Epithelial cell of proximal tubule (primary cell): ENCODE results near the gene TACC3. TPM values are rescaled to one million over a fixed set of nuclear protein-coding genes. Genes with fewer than 3 reads are reported as not detected.

Experiments used
- DNase-seq: peaks from one replicate; pipeline ENCODE4 v3.0.0-alpha.2; 2011; ENCODE audit warnings: low read depth
- H3K4me3 ChIP-seq: 2 replicates; pipeline ENCODE4 v1.5.1; 2011; ENCODE audit warnings: low read depth, mild to moderate bottlenecking, low read length
- total RNA-seq: library from RNA; depleted of rRNA; stranded (reverse); fragments of >200 nt; gene quantifications from 2 replicates; pipeline ENCODE4 v1.2.3, GENCODE V29; 2015
- TF ChIP-seq, protein P1 (sequence below): conservative IDR thresholded peaks from 2 replicates; pipeline ENCODE4 v1.5.1; 2012; ENCODE audit warnings: low read depth, mild to moderate bottlenecking, low read length

The TACC3 gene
- total RNA-seq, 1 donor from 2014 or later: 94.4 TPM

DNA sequence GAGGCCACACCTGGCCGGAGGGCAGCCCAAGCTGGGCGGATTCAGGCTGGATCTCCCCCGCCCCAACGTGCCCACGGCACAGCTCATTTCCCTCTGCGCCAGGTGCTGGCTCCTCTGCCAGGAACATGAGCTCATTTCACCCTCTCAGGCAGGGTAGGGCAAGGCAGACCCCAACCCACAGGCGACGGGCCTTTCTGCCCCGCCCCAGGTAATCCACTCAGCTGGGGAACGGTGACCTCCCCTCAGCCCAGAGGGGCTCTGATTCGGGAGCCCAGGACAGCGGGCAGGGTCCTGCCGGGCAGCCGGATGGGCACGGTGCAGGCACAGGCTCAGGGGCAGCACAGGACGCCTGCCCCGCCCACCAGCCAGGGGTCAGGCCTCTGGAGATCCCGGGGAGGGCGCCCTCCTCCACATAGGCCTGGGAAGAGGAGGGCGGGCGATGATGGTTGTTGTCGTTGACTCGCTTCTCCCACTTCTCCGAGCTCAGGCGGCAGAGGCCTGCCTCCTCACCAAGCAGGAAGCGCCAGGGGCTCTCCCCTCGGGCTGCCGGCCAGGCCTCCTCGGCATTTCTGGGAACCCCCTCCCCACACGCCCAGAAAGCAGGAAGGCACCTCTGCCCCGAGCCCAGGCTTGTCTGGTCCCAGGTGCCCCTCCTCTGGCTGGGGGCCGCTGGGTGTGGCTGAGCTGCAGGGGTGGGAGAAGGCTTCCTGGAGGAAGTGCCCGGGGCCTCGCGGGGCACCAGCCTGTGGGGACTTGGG is 31.1 kb downstream of the TACC3 start:
- DNase-seq: no peak
- H3K4me3 ChIP-seq: no peak overlapping the region
- TF ChIP-seq, protein P1, sequence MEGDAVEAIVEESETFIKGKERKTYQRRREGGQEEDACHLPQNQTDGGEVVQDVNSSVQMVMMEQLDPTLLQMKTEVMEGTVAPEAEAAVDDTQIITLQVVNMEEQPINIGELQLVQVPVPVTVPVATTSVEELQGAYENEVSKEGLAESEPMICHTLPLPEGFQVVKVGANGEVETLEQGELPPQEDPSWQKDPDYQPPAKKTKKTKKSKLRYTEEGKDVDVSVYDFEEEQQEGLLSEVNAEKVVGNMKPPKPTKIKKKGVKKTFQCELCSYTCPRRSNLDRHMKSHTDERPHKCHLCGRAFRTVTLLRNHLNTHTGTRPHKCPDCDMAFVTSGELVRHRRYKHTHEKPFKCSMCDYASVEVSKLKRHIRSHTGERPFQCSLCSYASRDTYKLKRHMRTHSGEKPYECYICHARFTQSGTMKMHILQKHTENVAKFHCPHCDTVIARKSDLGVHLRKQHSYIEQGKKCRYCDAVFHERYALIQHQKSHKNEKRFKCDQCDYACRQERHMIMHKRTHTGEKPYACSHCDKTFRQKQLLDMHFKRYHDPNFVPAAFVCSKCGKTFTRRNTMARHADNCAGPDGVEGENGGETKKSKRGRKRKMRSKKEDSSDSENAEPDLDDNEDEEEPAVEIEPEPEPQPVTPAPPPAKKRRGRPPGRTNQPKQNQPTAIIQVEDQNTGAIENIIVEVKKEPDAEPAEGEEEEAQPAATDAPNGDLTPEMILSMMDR: no peak

DNA sequence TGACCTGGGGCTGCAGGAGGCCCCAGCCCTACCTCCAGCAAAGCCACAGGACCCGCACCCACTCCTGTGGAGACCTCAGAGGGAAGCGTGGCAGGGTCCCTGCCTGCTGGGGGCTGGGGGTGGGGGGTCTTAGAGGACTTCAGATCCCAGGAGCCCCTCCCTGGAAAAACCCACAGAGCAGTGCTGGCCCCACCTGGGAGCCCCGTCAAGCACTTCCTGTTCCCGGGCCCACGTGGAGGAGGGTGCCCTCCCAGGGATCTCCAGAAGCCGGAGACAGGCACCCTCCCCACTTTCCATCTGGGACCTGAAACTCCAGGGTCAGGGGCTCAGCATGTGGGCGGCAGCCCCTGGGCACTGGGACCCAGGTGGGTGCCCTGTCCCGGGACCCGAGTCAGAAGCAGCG is 32.0 kb downstream of the TACC3 start:
- DNase-seq: no peak
- H3K4me3 ChIP-seq: no peak overlapping the region
- TF ChIP-seq, protein P1: no peak

DNA sequence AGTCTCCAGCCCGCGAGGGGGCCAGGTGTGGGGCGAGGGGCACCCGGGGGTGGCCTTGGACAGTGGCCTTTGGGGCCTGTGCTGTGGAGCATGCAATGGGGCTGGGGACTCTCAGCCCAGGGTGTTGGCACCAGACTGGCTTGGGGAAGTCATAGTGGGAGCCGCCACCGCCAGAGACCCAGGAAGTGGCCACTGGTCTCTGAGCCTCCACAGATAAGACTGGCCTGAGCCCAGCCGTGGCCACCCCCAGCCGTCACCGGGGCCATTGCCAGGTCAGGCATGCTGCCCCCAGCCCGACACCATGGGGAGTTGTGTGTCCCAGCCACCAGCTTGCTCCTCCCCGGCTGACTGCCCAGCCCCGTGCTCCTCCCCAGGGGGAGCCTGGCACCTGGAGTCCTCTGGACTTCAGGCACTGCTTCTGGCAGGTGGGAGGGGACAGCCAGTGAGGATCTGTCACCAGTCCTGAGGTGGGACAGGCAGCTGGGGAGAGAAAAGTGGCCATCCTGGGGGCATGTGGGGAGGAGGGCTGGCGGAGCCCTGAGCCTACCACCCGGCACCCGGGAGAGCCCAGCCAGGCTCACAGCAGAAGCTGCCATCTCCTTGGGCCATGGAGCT is 32.5 kb downstream of the TACC3 start:
- H3K4me3 ChIP-seq: no peak overlapping the region
- TF ChIP-seq, protein P1: no peak
- no peak for DNase-seq

DNA sequence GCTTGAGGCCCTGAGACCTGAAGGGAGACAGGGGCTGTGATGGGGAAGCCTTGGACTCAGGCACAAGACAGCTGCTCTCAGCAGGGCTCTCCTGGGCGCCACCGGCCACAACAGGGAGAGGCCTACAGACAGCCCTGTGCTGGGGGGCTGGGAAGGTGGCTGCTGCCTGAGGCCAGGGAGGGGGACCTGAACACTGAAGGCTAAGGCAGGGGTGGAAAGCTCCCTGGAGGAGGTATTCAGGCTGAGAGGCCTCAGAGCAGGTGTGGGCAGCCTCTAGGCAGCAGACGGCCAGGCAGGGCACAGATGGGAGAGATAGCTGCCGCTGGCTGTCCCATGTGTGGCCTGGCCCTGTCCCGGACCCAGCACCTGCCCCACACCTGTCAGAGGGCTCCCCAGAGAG is 33.0 kb downstream of the TACC3 start:
- no peak overlapping the region for H3K4me3 ChIP-seq
- TF ChIP-seq, protein P1: no peak
- DNase-seq: no peak

DNA sequence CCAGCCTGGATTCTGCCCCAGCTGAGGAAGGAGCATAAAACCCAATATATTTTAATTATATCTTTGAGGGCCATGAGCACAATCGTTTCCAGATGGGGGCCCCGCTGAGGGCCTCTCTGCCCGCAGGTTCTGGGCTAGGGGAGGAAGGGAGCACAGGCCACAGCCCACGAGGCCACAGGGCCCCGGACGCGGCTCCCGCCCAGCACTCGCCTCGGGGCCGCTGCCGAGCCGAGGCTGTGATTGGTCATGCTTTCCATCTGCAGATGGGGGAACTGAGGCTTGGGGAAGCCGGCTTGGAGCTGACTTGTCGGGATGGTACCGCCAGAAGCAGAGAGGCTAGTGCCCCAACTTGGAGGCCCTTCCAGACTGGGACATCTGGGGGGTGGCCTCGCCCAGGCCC is 34.0 kb downstream of the TACC3 start:
- DNase-seq: no peak
- TF ChIP-seq, protein P1: no peak
- H3K4me3 ChIP-seq: no peak overlapping the region

DNA sequence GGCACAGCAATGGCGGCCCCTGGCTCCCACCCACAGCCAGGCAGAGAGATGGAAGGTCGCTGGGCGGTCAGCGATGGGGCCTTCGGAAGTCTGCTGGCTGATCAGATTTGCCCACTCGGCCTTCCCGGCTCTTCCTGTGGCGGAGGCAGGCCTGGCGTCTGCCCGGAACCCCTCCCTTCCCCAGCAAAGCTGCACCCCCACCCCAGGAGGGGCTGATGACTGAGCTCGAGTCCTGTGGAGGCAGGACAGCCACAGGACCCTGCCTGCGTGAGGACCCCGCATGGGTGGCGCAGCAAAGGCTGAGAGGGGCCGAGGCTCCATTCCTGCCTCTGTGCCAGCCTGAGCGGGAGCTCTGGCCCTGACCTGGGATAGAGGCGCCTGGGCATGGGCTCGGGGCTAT is 34.8 kb downstream of the TACC3 start:
- H3K4me3 ChIP-seq: no peak overlapping the region
- TF ChIP-seq, protein P1: no peak
- no peak for DNase-seq
